ENCODE measurements around the gene SDE2. TPM values are rescaled to one million over a fixed set of nuclear protein-coding genes. Genes with fewer than 3 reads are reported as not detected.
"Not testable (repeated sequence)": the region's sequence is repeated elsewhere in the genome, so short reads cannot be mapped to it uniquely, and the experiment has no call there.

SDE2 gene
- total and polyA plus RNA-seq, 8 donors = 15.8 to 22.6 (median 21.0) TPM

GRCh38 chr1:225936523-225936922 lies 62.6 kb downstream of the SDE2 start:
- H3K36me3 ChIP-seq = no peaks in the 10 kb centered on the region
- no peak for DNase-seq
- ATAC-seq = no peak
- peaks cover 0 to 10% of the 10 kb centered on the region in 2 donors for H3K27me3 ChIP-seq
- H3K4me1 ChIP-seq = peaks cover 0 to 9% of the 10 kb centered on the region in 2 donors
- H3K27ac ChIP-seq = no peak overlapping the region
- H3K9me3 ChIP-seq = no peaks in the 10 kb centered on the region
- H3K4me3 ChIP-seq = no peak overlapping the region
- intact Hi-C loops (cut with DNase I) = no loop called here
- no peak for TF ChIP-seq CTCF (IDR thresholded peaks at IDR 0.05)

- H3K36me3 ChIP-seq; DNase-seq; H3K4me3 ChIP-seq; ATAC-seq; intact Hi-C loops (cut with DNase I); H3K27ac ChIP-seq; H3K4me1 ChIP-seq; H3K9me3 ChIP-seq: not testable (repeated sequence)
- H3K27me3 ChIP-seq = peaks cover 0 to 10% of the 10 kb centered on the region in 2 donors
Measured at GRCh38 chr1:225936086-225936485, 63.1 kb downstream of the SDE2 start.

GRCh38 chr1:225934711-225935110 lies 64.4 kb downstream of the SDE2 start:
- DNase-seq (no peak), ATAC-seq (no peak)
- H3K4me3 ChIP-seq = no peak overlapping the region
- H3K27me3 ChIP-seq = peaks cover 0 to 7% of the 10 kb centered on the region in 2 donors
- H3K36me3 ChIP-seq = no peaks in the 10 kb centered on the region
- no peak for TF ChIP-seq CTCF (IDR thresholded peaks at IDR 0.05)
- H3K9me3 ChIP-seq = no peaks in the 10 kb centered on the region
- H3K27ac ChIP-seq = no peak overlapping the region
- intact Hi-C loops (cut with DNase I) = no loop called here
- H3K4me1 ChIP-seq = no peaks in the 10 kb centered on the region

- Histone ChIP-seq H3K4me3 (no peak overlapping the region), H3K27ac (no peak overlapping the region), H3K4me1 (no peaks in the 10 kb centered on the region), H3K36me3 (no peaks in the 10 kb centered on the region), H3K27me3 (no peaks in the 10 kb centered on the region), H3K9me3 (no peaks in the 10 kb centered on the region)
- no peak for TF ChIP-seq CTCF (IDR thresholded peaks at IDR 0.05)
- DNase-seq = no peak
- ATAC-seq = no peak
- intact Hi-C loops (cut with DNase I) = no loop called here
Measured at GRCh38 chr1:225933072-225933471, 66.1 kb downstream of the SDE2 start.

Other genes with a start within 250 kb of the SDE2 start
- 100 to 1,000 TPM; 195 to 204 TPM for gene SRP9, start 221.5 kb downstream of the SDE2 start, total RNA-seq
- 100 to 1,000 TPM; 361 to 428 (median 397) TPM for gene SRP9, start 221.5 kb downstream of the SDE2 start, polyA plus RNA-seq (ENCODE audit: insufficient read length in 6 of 6)
- 100 to 1,000 TPM; 116 to 305 TPM for gene EPHX1, start 189.2 kb downstream of the SDE2 start, total RNA-seq
- 100 to 1,000 TPM; 109 to 129 (median 119) TPM for gene EPHX1, start 189.2 kb downstream of the SDE2 start, polyA plus RNA-seq (ENCODE audit: insufficient read length in 6 of 6)
- 10 to 100 TPM; 77.4 to 98.5 TPM for gene TMEM63A, start 117.0 kb downstream of the SDE2 start, total RNA-seq
- gene TMEM63A, start 117.0 kb downstream of the SDE2 start, polyA plus RNA-seq (ENCODE audit: insufficient read length in 6 of 6) = 100 to 1,000 TPM in 5 of 6 donors, 10 to 100 TPM in 1; 83.8 to 167 (median 127) TPM
- gene LEFTY1, start 110.2 kb downstream of the SDE2 start, total RNA-seq = under 1 TPM in 1 of 2 donors, not detected in 1; 0.61 TPM
- gene LEFTY1, start 110.2 kb downstream of the SDE2 start, polyA plus RNA-seq (ENCODE audit: insufficient read length in 6 of 6) = 1 to 10 TPM; 1.9 to 6.9 (median 3.9) TPM
- gene PYCR2, start 75.1 kb downstream of the SDE2 start, total RNA-seq = 10 to 100 TPM; 52.7 to 59.8 TPM
- 10 to 100 TPM; 54.9 to 68.7 (median 57.1) TPM for gene PYCR2, start 75.1 kb downstream of the SDE2 start, polyA plus RNA-seq (ENCODE audit: insufficient read length in 6 of 6)
- gene LEFTY2, start 58.1 kb downstream of the SDE2 start, total RNA-seq = under 1 TPM in 1 of 2 donors, not detected in 1; 0.17 TPM
- gene LEFTY2, start 58.1 kb downstream of the SDE2 start, polyA plus RNA-seq (ENCODE audit: insufficient read length in 6 of 6) = 1 to 10 TPM; 1.1 to 2.4 (median 1.6) TPM
- gene H3-3A, start 63.4 kb upstream of the SDE2 start, total RNA-seq = 100 to 1,000 TPM; 444 to 608 TPM
- gene H3-3A, start 63.4 kb upstream of the SDE2 start, polyA plus RNA-seq (ENCODE audit: insufficient read length in 6 of 6) = 1,000 to 10,000 TPM; 1,080 to 1,270 (median 1,202) TPM
- 10 to 100 TPM; 43.2 to 48.2 TPM for gene ACBD3, start 187.4 kb upstream of the SDE2 start, total RNA-seq
- gene ACBD3, start 187.4 kb upstream of the SDE2 start, polyA plus RNA-seq (ENCODE audit: insufficient read length in 6 of 6) = 10 to 100 TPM; 40.7 to 56.9 (median 53.8) TPM
- gene MIXL1, start 224.3 kb upstream of the SDE2 start, total RNA-seq = under 1 TPM in 1 of 2 donors, not detected in 1; 0.35 TPM
- 1 to 10 TPM in 3 of 6 donors, under 1 TPM in 3; 0.58 to 2.3 (median 0.95) TPM for gene MIXL1, start 224.3 kb upstream of the SDE2 start, polyA plus RNA-seq (ENCODE audit: insufficient read length in 6 of 6)

Data from left lung (tissue), 10 donors.